ENCODE measurements around the gene CPHXL2.

DNA sequence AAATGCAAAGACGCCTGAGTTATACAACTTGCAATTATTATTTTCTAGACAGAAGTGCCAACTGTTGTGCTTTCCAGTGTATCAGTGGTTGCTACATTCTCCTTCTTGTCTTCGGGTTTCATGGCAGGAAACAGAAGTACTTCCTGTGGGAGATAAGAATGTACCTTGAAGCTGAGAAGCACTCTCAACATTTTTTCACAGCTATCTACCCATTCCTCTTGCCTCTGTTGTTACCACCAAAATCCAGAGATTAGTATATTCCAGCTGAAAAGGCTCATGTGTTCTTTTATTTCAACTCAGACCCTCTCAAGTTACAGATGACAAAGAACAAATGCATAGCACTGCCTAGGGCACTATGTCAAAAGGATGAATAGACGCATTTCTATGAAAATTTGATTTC is 49.0 kb downstream of the CPHXL2 start:
- TF ChIP-seq, protein P1, sequence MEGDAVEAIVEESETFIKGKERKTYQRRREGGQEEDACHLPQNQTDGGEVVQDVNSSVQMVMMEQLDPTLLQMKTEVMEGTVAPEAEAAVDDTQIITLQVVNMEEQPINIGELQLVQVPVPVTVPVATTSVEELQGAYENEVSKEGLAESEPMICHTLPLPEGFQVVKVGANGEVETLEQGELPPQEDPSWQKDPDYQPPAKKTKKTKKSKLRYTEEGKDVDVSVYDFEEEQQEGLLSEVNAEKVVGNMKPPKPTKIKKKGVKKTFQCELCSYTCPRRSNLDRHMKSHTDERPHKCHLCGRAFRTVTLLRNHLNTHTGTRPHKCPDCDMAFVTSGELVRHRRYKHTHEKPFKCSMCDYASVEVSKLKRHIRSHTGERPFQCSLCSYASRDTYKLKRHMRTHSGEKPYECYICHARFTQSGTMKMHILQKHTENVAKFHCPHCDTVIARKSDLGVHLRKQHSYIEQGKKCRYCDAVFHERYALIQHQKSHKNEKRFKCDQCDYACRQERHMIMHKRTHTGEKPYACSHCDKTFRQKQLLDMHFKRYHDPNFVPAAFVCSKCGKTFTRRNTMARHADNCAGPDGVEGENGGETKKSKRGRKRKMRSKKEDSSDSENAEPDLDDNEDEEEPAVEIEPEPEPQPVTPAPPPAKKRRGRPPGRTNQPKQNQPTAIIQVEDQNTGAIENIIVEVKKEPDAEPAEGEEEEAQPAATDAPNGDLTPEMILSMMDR (IDR thresholded peaks at IDR 0.05; ENCODE audit: borderline replicate concordance, extremely low read depth, low read length, poor library complexity, severe bottlenecking) = no peak
- no peak for TF ChIP-seq EZH2 (IDR thresholded peaks at IDR 0.05; ENCODE audit: borderline replicate concordance, low read depth, low read length, severe bottlenecking)

All from DND-41 (cell line).